Loucy (cell line): ENCODE results near the gene KCNC4.

Experiments used
- H2AFZ ChIP-seq: fragments of 200-600 bp; sonication (generic); 2 replicates; pipeline ENCODE4 v1.6.0; 2016; ENCODE audit warnings: antibody characterized with exemption, mild to moderate bottlenecking, low read length, moderate library complexity
- H3F3A ChIP-seq: fragments of 200-600 bp; 2 replicates; pipeline ENCODE4 v1.6.0; 2016; ENCODE audit warnings: antibody characterized with exemption, low read depth, mild to moderate bottlenecking
- H3K27me3 ChIP-seq: fragments of 200-600 bp; sonication (generic); 2 replicates; pipeline ENCODE4 v1.6.1; 2014; ENCODE audit warnings: low read length, mild to moderate bottlenecking; ENCODE audit not compliant: insufficient read depth, poor library complexity, severe bottlenecking
- H3K36me3 ChIP-seq: fragments of 200-600 bp; sonication (generic); 2 replicates; pipeline ENCODE4 v1.6.1; 2016; ENCODE audit warnings: low read length; ENCODE audit not compliant: insufficient read depth
- H3K4me1 ChIP-seq: fragments of 200-600 bp; sonication (generic); 2 replicates; pipeline ENCODE4 v1.5.1; 2014; ENCODE audit warnings: low read length, mild to moderate bottlenecking; ENCODE audit not compliant: insufficient read depth, poor library complexity, severe bottlenecking
- H3K4me2 ChIP-seq: fragments of 200-600 bp; sonication (generic); 2 replicates; pipeline ENCODE4 v1.6.0; 2014; ENCODE audit warnings: antibody characterized with exemption, low read length, low read depth, mild to moderate bottlenecking; ENCODE audit not compliant: poor library complexity, severe bottlenecking
- H3K4me3 ChIP-seq: fragments of 200-600 bp; sonication (generic); 2 replicates; pipeline ENCODE4 v1.5.1; 2014; ENCODE audit warnings: low read length, mild to moderate bottlenecking, mixed read lengths; ENCODE audit not compliant: poor library complexity, severe bottlenecking
- H3K79me2 ChIP-seq: fragments of 200-600 bp; sonication (generic); 2 replicates; pipeline ENCODE4 v1.6.1; 2014; ENCODE audit warnings: low read length; ENCODE audit not compliant: insufficient read depth
- H3K9ac ChIP-seq: fragments of 200-600 bp; sonication (generic); 2 replicates; pipeline ENCODE4 v1.6.0; 2014; ENCODE audit warnings: mild to moderate bottlenecking, low read depth, low read length, moderate library complexity; ENCODE audit not compliant: poor library complexity, severe bottlenecking
- H3K9me2 ChIP-seq: fragments of 200-600 bp; sonication (generic); replicated peaks from 2 replicates; pipeline ENCODE4 v1.6.1; 2016; ENCODE audit warnings: low read depth, low read length, mixed read lengths
- H3K9me3 ChIP-seq: fragments of 200-600 bp; sonication (generic); 2 replicates; pipeline ENCODE4 v1.6.1; 2014; ENCODE audit warnings: mild to moderate bottlenecking, antibody characterized with exemption, low read length, low read depth; ENCODE audit not compliant: insufficient read depth
- H4K20me1 ChIP-seq: fragments of 200-600 bp; sonication (generic); 2 replicates; pipeline ENCODE4 v1.6.0; 2014; ENCODE audit warnings: antibody characterized with exemption, low read length, mild to moderate bottlenecking; ENCODE audit not compliant: insufficient read depth, poor library complexity, severe bottlenecking
- CTCF ChIP-seq: fragments of 200-600 bp; sonication (generic); conservative IDR thresholded peaks from 2 replicates; pipeline ENCODE4 v1.5.1; 2014; ENCODE audit warnings: mild to moderate bottlenecking, antibody characterized with exemption, low read length
- EZH2phosphoT487 ChIP-seq: fragments of 200-600 bp; IDR thresholded peaks from 2 replicates; pipeline ENCODE4 v1.6.1; 2018; ENCODE audit warnings: antibody characterized with exemption, mild to moderate bottlenecking, moderate library complexity, borderline replicate concordance

The KCNC4 gene

GRCh38 chr1:110235834-110236682 is 25.9 kb downstream of the KCNC4 start:
- H2AFZ ChIP-seq = no peak overlapping the region
- no peak overlapping the region for H3K4me2 ChIP-seq
- no peaks in the 10 kb centered on the region for H3K27me3 ChIP-seq
- H3K4me1 ChIP-seq = no peaks in the 10 kb centered on the region
- H3K9me2 ChIP-seq = no peaks in the 10 kb centered on the region
- H3K9ac ChIP-seq = no peak overlapping the region
- H3K4me3 ChIP-seq = no peak overlapping the region
- TF ChIP-seq EZH2phosphoT487 (no peak), CTCF (no peak)
- H3F3A ChIP-seq = no peaks in the 10 kb centered on the region
- H3K36me3 ChIP-seq = no peaks in the 10 kb centered on the region
- no peaks in the 10 kb centered on the region for H4K20me1 ChIP-seq
- H3K79me2 ChIP-seq = no peaks in the 10 kb centered on the region
- H3K9me3 ChIP-seq = no peaks in the 10 kb centered on the region

- no peak overlapping the region for H2AFZ ChIP-seq
- no peaks in the 10 kb centered on the region for H4K20me1 ChIP-seq
- H3K79me2 ChIP-seq = no peaks in the 10 kb centered on the region
- no peak overlapping the region for H3K4me2 ChIP-seq
- no peaks in the 10 kb centered on the region for H3K9me3 ChIP-seq
- no peaks in the 10 kb centered on the region for H3K36me3 ChIP-seq
- H3F3A ChIP-seq = no peaks in the 10 kb centered on the region
- no peak overlapping the region for H3K4me3 ChIP-seq
- H3K9me2 ChIP-seq = no peaks in the 10 kb centered on the region
- no peaks in the 10 kb centered on the region for H3K4me1 ChIP-seq
- no peak for TF ChIP-seq EZH2phosphoT487
- TF ChIP-seq CTCF = no peak
- no peaks in the 10 kb centered on the region for H3K27me3 ChIP-seq
- H3K9ac ChIP-seq = no peak overlapping the region
Measured at GRCh38 chr1:110237386-110238152, 27.5 kb downstream of the KCNC4 start.

- Histone ChIP-seq H4K20me1 (no peaks in the 10 kb centered on the region), H2AFZ (no peak overlapping the region), H3K9me3 (no peaks in the 10 kb centered on the region), H3K9me2 (no peaks in the 10 kb centered on the region), H3K4me1 (no peaks in the 10 kb centered on the region), H3F3A (no peaks in the 10 kb centered on the region), H3K9ac (no peak overlapping the region), H3K79me2 (no peaks in the 10 kb centered on the region), H3K4me3 (no peak overlapping the region), H3K36me3 (no peaks in the 10 kb centered on the region), H3K27me3 (no peaks in the 10 kb centered on the region), H3K4me2 (no peak overlapping the region)
- TF ChIP-seq EZH2phosphoT487 (no peak), CTCF (no peak)
Measured at GRCh38 chr1:110239441-110240430, 29.6 kb downstream of the KCNC4 start.
